Tibial nerve (tissue), 4 donors: ENCODE measurements around the gene YTHDF1.

Experiments
- CTCF ChIP-seq, 5 experiments: fragments of 200-600 bp in 3 of 5; fragments of 450-650 bp in 2 of 5; sonication (generic) in 3 of 5; IDR thresholded peaks; one replicate each; pipeline ENCODE4 v1.5.1; 2016 to 2019; ENCODE audit warnings: antibody characterized with exemption in 5 of 5, mild to moderate bottlenecking in 3 of 5, moderate library complexity in 2 of 5
- EP300 ChIP-seq, 2 donors: sonication (generic); formaldehyde crosslinking; IDR thresholded peaks; one replicate each; pipeline ENCODE4 v1.6.1; 2017; ENCODE audit warnings: antibody characterized with exemption in 2 of 2, mild to moderate bottlenecking in 1 of 2

- TF ChIP-seq CTCF (IDR thresholded peaks at IDR 0.05) = no peak
- TF ChIP-seq EP300 (IDR thresholded peaks at IDR 0.05) = no peak
Measured at GRCh38 chr20:63148696-63149095, 67.2 kb downstream of the YTHDF1 start.
